ENCODE measurements around the gene IL1RAPL2.

Gene IL1RAPL2

GRCh38 chrX:105302246-105302645 is 736.2 kb downstream of the IL1RAPL2 start:
- no peak for TF ChIP-seq CTCF (IDR thresholded peaks at IDR 0.05; ENCODE audit: control insufficient read depth, insufficient read depth, low read depth, low read length, missing control alignments)
- no peak overlapping the region for H3K4me3 ChIP-seq (ENCODE audit: control insufficient read depth, low read depth, low read length)
- no peak for DNase-seq (ENCODE audit: low read depth)

- no peak for TF ChIP-seq CTCF (IDR thresholded peaks at IDR 0.05; ENCODE audit: control insufficient read depth, insufficient read depth, low read depth, low read length, missing control alignments)
- DNase-seq (ENCODE audit: low read depth) = no peak
- no peak overlapping the region for H3K4me3 ChIP-seq (ENCODE audit: control insufficient read depth, low read depth, low read length)
Observed at GRCh38 chrX:105307762-105308161, 741.8 kb downstream of the IL1RAPL2 start.

- no peak overlapping the region for H3K4me3 ChIP-seq (ENCODE audit: control insufficient read depth, low read depth, low read length)
- TF ChIP-seq CTCF (IDR thresholded peaks at IDR 0.05; ENCODE audit: control insufficient read depth, insufficient read depth, low read depth, low read length, missing control alignments) = no peak
- DNase-seq (ENCODE audit: low read depth) = no peak
Observed at GRCh38 chrX:105313596-105313995, 747.6 kb downstream of the IL1RAPL2 start.

- DNase-seq (ENCODE audit: low read depth) = no peak
- H3K4me3 ChIP-seq (ENCODE audit: control insufficient read depth, low read depth, low read length) = no peak overlapping the region
- TF ChIP-seq CTCF (IDR thresholded peaks at IDR 0.05; ENCODE audit: control insufficient read depth, insufficient read depth, low read depth, low read length, missing control alignments) = no peak
Observed at GRCh38 chrX:105314458-105314857, 748.5 kb downstream of the IL1RAPL2 start.

GRCh38 chrX:105315248-105315647 is 749.2 kb downstream of the IL1RAPL2 start:
- DNase-seq (ENCODE audit: low read depth) = no peak
- H3K4me3 ChIP-seq (ENCODE audit: control insufficient read depth, low read depth, low read length) = no peak overlapping the region
- TF ChIP-seq CTCF (IDR thresholded peaks at IDR 0.05; ENCODE audit: control insufficient read depth, insufficient read depth, low read depth, low read length, missing control alignments) = no peak

GRCh38 chrX:105317117-105317516 is 751.1 kb downstream of the IL1RAPL2 start:
- H3K4me3 ChIP-seq (ENCODE audit: control insufficient read depth, low read depth, low read length) = no peak overlapping the region
- no peak for TF ChIP-seq CTCF (IDR thresholded peaks at IDR 0.05; ENCODE audit: control insufficient read depth, insufficient read depth, low read depth, low read length, missing control alignments)
- no peak for DNase-seq (ENCODE audit: low read depth)

- DNase-seq (ENCODE audit: low read depth) = no peak
- TF ChIP-seq CTCF (IDR thresholded peaks at IDR 0.05; ENCODE audit: control insufficient read depth, insufficient read depth, low read depth, low read length, missing control alignments) = no peak
- H3K4me3 ChIP-seq (ENCODE audit: control insufficient read depth, low read depth, low read length) = no peak overlapping the region
Observed at GRCh38 chrX:105323928-105324327, 757.9 kb downstream of the IL1RAPL2 start.
